Endometrium (tissue), 2 donors: ENCODE results near the gene GPR12.

Source experiments
- FAIRE-seq: peaks from 2 replicates; lab custom pipeline; 2012; peaks lifted over from hg19 to GRCh38; lab: Jason Lieb, UNC
- donor health status: control.
- donor health status: control.

Gene GPR12

GRCh38 chr13:26759907-26760831 is at the start of gene GPR12:
TSS of gene GPR12 (minus strand) at chr13:26760786. CDS start at chr13:26759827, 959 bp downstream.
- no peak for FAIRE-seq

GRCh38 chr13:26810095-26810494 is 49.5 kb upstream of the GPR12 start:
- no peak for FAIRE-seq

GRCh38 chr13:26806891-26807290 is 46.3 kb upstream of the GPR12 start:
- no peak for FAIRE-seq

- no peak for FAIRE-seq
These were observed 27.4 kb upstream of the GPR12 start for GRCh38 chr13:26787961-26788360.

- no peak for FAIRE-seq
These were observed 26.2 kb upstream of the GPR12 start for GRCh38 chr13:26786651-26787295.

GRCh38 chr13:26785838-26786630 is 25.4 kb upstream of the GPR12 start:
- no peak for FAIRE-seq

- no peak for FAIRE-seq
These were observed 24.4 kb upstream of the GPR12 start for GRCh38 chr13:26784704-26785639.

- no peak for FAIRE-seq
These were observed 19.8 kb upstream of the GPR12 start for GRCh38 chr13:26780411-26780810.

GRCh38 chr13:26779321-26779720 is 18.7 kb upstream of the GPR12 start:
- no peak for FAIRE-seq

- FAIRE-seq: no peak
These were observed 11.9 kb upstream of the GPR12 start for GRCh38 chr13:26772531-26772930.

- FAIRE-seq: no peak
These were observed 11.2 kb upstream of the GPR12 start for GRCh38 chr13:26771796-26772195.

- no peak for FAIRE-seq
These were observed 2.3 kb upstream of the GPR12 start for GRCh38 chr13:26762745-26763345.

GRCh38 chr13:26760832-26761582 is 421 bp upstream of the GPR12 start:
- no peak for FAIRE-seq

GRCh38 chr13:26759249-26759906 is 1.2 kb downstream of the GPR12 start:
- FAIRE-seq: no peak

GRCh38 chr13:26758496-26759157 is 2.0 kb downstream of the GPR12 start:
- no peak for FAIRE-seq

GRCh38 chr13:26756961-26757360 is 3.6 kb downstream of the GPR12 start:
- FAIRE-seq: no peak

- FAIRE-seq: no peak
These were observed 7.9 kb downstream of the GPR12 start for GRCh38 chr13:26752671-26753070.

GRCh38 chr13:26749905-26750304 is 10.7 kb downstream of the GPR12 start:
- FAIRE-seq: no peak

GRCh38 chr13:26749285-26749684 is 11.3 kb downstream of the GPR12 start:
- no peak for FAIRE-seq
